Activated T-helper 1 cell treated with anti-CD3 and anti-CD28 coated beads, Interleukin-12 subunit alpha, Interleukin-12 subunit beta, Interleukin-2, Interleukin-4 antibody, amounts not matched to agents 30 ng/mL and 10 ng/mL and 1 ng/mL, durations not matched to agents 14 hours and 24 hours and 36 hours (primary cell): Measurements from ENCODE around the gene ZFYVE16. TPM values are rescaled to one million over a fixed set of nuclear protein-coding genes. Genes with fewer than 3 reads are reported as not detected.

Experiments
- DNase-seq: peaks from one replicate; pipeline ENCODE4 v3.0.0; 2021; ENCODE audit warnings: low spot score
- H3K27ac Mint-ChIP-seq: one replicate; pipeline ENCODE4 v1.8.0; 2021; ENCODE audit warnings: mild to moderate bottlenecking, mixed read lengths
- H3K27me3 Mint-ChIP-seq: one replicate; pipeline ENCODE4 v1.8.0; 2022; ENCODE audit warnings: mild to moderate bottlenecking, moderate library complexity, mixed read lengths; ENCODE audit not compliant: insufficient read depth
- H3K36me3 Mint-ChIP-seq: one replicate; pipeline ENCODE4 v1.8.0; 2021; ENCODE audit warnings: low read depth, mixed read lengths
- H3K4me1 Mint-ChIP-seq: one replicate; pipeline ENCODE4 v1.8.0; 2021; ENCODE audit warnings: low read depth, mixed read lengths
- H3K4me3 Mint-ChIP-seq: one replicate; pipeline ENCODE4 v1.8.0; 2021; ENCODE audit warnings: mild to moderate bottlenecking, moderate library complexity, mixed read lengths
- H3K9me3 Mint-ChIP-seq: one replicate; pipeline ENCODE4 v1.8.0; 2021; ENCODE audit warnings: mixed read lengths
- intact Hi-C: fragments of 100-400 bp; cut with micrococcal nuclease; formaldehyde crosslinking; loops from one replicate; pipeline ENCODE4 v1.15.1; 2024
- total RNA-seq: library from RNA; stranded (reverse); gene quantifications from 2 replicates; pipeline ENCODE4 v1.2.3, GENCODE V29; 2022

ZFYVE16 gene
- total RNA-seq, 1 donor from 2014 or later: 10.3 TPM

GRCh38 chr5:80507663-80508062 lies 99.8 kb downstream of the ZFYVE16 start:
- no peak for DNase-seq
- H3K4me3 Mint-ChIP-seq: no peak overlapping the region
- H3K27ac Mint-ChIP-seq: no peak overlapping the region
- H3K36me3 Mint-ChIP-seq: no peaks in the 10 kb centered on the region
- H3K9me3 Mint-ChIP-seq: no peaks in the 10 kb centered on the region
- intact Hi-C loops: no loop called here
- H3K27me3 Mint-ChIP-seq: peaks cover 8% of the 10 kb centered on the region
- no peaks in the 10 kb centered on the region for H3K4me1 Mint-ChIP-seq

DNA sequence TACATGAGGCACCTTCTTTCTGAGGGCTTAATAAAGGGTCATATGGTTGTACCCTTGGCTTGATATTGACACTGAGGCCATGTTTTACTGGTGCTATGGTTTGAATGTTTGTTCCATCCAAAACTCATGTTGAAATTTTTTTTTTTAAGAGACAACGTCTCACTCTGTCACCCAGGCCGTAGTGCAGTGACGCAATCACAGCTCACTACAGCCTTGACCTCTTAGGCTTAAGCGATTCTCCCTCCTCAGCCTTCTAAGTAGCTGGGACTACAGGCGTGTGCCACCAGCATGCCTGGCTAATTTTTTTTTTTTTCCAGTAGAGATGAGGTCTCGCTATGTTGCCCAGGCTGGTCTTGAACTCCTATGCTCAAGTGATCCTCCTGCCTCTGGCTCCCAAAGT lies 101.0 kb downstream of the ZFYVE16 start:
- H3K9me3 Mint-ChIP-seq: no peaks in the 10 kb centered on the region
- H3K27ac Mint-ChIP-seq: no peak overlapping the region
- DNase-seq: no peak
- H3K4me1 Mint-ChIP-seq: no peaks in the 10 kb centered on the region
- no peak overlapping the region for H3K4me3 Mint-ChIP-seq
- H3K27me3 Mint-ChIP-seq: peaks cover 5% of the 10 kb centered on the region
- no peaks in the 10 kb centered on the region for H3K36me3 Mint-ChIP-seq
- intact Hi-C loops: no loop called here

GRCh38 chr5:80509362-80509761 lies 101.5 kb downstream of the ZFYVE16 start:
- intact Hi-C loops: no loop called here
- Mint-ChIP-seq H3K4me1 (no peaks in the 10 kb centered on the region), H3K27me3 (peaks cover 2% of the 10 kb centered on the region), H3K9me3 (no peaks in the 10 kb centered on the region), H3K4me3 (no peak overlapping the region), H3K27ac (no peak overlapping the region), H3K36me3 (no peaks in the 10 kb centered on the region)
- DNase-seq: no peak

DNA sequence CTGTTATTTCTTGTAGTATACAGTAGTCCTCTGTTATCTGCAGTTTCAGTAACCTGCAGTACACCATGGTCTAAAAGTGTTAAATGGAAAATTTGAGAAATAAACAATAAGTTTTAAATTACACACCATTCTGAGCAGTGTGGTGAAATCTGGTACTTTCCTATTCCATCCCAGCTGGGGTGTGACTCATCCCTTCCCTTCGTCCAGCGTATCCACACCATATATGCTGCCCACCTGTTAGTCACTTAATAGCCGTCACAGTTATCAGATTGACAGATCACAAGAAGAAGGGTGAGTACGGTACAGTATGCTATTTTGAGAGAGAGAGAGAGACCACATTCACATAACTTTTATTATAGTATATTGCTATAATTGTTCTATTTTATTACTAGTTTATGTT lies 109.0 kb downstream of the ZFYVE16 start:
- no peak for DNase-seq
- H3K27ac Mint-ChIP-seq: no peak overlapping the region
- no peaks in the 10 kb centered on the region for H3K4me1 Mint-ChIP-seq
- H3K27me3 Mint-ChIP-seq: no peaks in the 10 kb centered on the region
- intact Hi-C loops: no loop called here
- H3K36me3 Mint-ChIP-seq: no peaks in the 10 kb centered on the region
- no peak overlapping the region for H3K4me3 Mint-ChIP-seq
- H3K9me3 Mint-ChIP-seq: no peaks in the 10 kb centered on the region

Other genes with a start within 250 kb of the ZFYVE16 start
- 21.2 and 22.8 TPM in 2 replicates for gene SERINC5, start 152.0 kb upstream of the ZFYVE16 start, total RNA-seq
- gene SPZ1, start 88.1 kb upstream of the ZFYVE16 start, total RNA-seq: not detected in 2 replicates
- gene FAM151B, start 80.0 kb downstream of the ZFYVE16 start, total RNA-seq: 0.32 TPM in 1 of 2 replicates, not detected in the other
- not detected in 2 replicates for gene ANKRD34B, start 162.2 kb downstream of the ZFYVE16 start, total RNA-seq
- 20.2 and 20.7 TPM in 2 replicates for gene MSH3, start 246.6 kb downstream of the ZFYVE16 start, total RNA-seq
- gene DHFR, start 246.9 kb downstream of the ZFYVE16 start, total RNA-seq: 55.9 and 60.3 TPM in 2 replicates